ENCODE measurements around the gene ASH1L.
"Not testable (repeated sequence)": the region's sequence is repeated elsewhere in the genome, so short reads cannot be mapped to it uniquely, and the experiment has no call there.

ASH1L gene, protein sequence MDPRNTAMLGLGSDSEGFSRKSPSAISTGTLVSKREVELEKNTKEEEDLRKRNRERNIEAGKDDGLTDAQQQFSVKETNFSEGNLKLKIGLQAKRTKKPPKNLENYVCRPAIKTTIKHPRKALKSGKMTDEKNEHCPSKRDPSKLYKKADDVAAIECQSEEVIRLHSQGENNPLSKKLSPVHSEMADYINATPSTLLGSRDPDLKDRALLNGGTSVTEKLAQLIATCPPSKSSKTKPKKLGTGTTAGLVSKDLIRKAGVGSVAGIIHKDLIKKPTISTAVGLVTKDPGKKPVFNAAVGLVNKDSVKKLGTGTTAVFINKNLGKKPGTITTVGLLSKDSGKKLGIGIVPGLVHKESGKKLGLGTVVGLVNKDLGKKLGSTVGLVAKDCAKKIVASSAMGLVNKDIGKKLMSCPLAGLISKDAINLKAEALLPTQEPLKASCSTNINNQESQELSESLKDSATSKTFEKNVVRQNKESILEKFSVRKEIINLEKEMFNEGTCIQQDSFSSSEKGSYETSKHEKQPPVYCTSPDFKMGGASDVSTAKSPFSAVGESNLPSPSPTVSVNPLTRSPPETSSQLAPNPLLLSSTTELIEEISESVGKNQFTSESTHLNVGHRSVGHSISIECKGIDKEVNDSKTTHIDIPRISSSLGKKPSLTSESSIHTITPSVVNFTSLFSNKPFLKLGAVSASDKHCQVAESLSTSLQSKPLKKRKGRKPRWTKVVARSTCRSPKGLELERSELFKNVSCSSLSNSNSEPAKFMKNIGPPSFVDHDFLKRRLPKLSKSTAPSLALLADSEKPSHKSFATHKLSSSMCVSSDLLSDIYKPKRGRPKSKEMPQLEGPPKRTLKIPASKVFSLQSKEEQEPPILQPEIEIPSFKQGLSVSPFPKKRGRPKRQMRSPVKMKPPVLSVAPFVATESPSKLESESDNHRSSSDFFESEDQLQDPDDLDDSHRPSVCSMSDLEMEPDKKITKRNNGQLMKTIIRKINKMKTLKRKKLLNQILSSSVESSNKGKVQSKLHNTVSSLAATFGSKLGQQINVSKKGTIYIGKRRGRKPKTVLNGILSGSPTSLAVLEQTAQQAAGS (N-terminal part only)

DNA sequence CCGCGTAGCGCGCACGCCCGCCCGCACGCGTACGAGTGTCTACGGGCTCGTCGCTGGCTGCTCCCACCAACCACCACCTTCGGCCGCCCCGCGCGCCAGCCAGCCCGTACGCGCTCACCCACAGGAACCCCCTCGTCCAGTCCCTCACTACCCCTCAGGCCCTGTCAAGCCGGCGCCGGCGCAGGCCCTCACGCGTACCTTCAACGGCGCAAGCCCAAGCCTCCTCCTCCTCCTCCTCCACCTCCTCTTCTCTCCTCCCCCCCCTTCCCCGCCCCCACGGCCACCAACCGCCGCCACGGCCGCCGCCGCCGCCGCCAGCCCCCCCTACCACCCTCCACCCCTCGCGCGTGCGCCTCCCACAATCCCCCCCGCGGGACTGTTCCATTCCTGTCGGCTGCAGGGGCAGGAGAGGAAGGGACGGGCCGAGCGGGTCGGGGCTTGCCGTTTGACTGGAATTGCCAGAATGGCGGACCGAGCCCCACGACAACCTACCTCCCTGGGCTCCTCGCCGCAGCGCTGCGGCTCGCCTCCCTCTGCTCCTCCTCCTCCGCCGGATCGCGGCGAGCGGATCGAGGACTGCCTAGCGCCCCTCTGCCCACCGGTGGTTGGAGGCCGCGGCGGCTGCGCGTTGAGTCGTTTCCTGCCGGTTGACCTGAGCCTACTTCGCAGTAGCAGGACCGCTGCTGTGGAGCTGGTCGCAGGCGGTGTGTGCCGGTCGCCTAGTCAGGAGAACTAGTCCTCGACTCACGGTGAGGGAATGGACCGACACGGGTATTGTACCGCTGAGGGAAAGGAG is at the start of gene ASH1L:
Gene ASH1L, minus strand, starts transcription at position 223 of the 796 bp plus-strand sequence. CDS start 41,284 bp downstream, outside the sequence.
- peak; percentile 85 to 93 for DNase-seq (ENCODE audit: extremely low read depth in 1 of 2, low read depth in 1 of 2)

DNA sequence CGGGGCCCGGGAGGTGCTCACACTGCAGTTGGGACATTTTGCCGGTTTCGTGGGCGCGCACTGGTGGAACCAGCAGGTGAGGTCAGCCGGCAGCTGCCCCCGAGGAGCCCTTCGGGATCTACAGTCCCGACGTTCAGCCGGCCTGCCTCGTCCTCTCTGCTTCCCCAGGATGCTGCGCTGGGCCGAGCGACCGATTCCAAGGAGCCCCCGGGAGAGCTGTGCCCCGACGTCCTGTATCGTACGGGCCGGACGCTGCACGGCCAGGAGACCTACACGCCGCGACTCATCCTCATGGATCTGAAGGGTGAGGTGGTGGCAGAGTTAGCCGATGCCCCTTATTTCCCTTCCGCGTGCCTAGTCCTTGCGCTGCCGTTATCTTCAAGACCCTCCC is 47.6 kb upstream of the ASH1L start:
- DNase-seq (ENCODE audit: extremely low read depth in 1 of 2, low read depth in 1 of 2), result not testable (repeated sequence)

DNA sequence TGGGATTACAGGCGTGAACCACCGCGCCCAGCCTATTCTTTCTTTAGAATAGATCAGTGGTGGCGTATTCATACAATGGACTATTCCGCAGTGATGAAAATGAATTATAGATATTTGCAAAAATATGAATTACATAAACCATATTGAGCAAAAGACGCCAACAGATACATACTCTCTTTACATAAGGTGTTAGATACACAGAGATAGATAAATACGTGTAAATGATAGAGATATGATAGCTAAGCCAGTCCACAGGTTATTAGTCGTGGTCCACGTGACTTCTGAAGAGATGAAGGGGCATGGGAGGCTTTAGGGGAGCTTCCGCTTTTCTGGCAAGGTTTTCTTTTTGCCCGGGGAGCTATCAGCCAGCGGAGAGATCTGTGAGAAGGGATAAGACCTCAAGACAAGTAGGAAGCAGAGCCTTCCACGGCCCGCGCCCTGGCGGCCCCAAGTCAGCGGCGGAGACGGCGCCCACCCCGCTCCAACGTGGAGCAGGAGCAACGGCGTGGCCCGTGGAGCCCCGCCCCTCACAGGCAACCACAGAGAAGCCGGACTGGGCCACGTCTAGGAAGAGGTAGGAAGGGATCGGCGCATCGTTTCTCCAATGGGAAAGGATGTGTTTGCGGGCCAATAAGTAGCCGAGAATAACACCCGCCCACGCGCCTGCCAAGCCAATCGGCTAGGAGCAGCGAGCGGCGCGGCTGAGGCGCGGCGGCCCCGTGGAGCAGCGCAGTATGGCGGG is 47.1 kb upstream of the ASH1L start, which contains the start of gene MSTO1:
Gene MSTO1, plus strand, starts transcription at position 704 of the 742 bp plus-strand sequence. Its CDS starts 31 bp downstream, at position 735.
- DNase-seq (ENCODE audit: extremely low read depth in 1 of 2, low read depth in 1 of 2), result peak; percentile 84 to 87

DNA sequence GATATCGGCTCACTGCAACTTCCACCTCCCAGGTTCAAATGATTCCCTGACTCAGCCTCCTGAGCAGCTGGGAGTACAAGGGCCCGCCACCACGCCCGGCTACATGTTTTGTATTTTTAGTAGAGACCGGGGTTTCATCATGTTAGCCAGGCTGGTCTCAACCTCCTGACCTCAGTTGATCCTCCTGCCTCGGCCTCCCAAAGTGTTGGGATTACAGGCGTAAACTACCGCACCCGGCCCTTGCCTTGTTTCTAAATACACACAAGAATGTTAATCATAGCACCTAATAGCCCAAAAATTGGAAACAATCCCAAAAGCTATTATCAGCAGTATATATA is 46.3 kb upstream of the ASH1L start:
- no peak for DNase-seq (ENCODE audit: extremely low read depth in 1 of 2, low read depth in 1 of 2)

DNA sequence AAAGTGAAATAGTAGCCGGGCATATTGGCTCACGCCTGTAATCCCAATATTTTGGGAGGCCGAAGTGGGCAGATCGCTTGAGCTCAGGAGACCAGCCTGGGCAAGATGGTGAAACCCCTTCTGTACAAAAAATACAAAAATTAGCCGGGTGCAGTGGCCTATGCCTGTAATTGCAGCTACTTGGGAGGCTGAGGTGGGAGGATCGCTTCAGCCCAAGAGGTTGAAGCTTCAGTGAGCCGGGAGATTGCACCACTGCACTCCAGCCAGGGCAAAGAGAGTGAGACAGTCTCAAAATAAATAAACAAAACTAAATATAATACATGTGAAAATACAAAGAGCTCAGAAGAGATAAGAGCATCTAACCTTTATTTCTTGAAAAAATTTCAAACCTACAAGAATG is 45.1 kb upstream of the ASH1L start:
- DNase-seq (ENCODE audit: extremely low read depth in 1 of 2, low read depth in 1 of 2), result no peak

DNA sequence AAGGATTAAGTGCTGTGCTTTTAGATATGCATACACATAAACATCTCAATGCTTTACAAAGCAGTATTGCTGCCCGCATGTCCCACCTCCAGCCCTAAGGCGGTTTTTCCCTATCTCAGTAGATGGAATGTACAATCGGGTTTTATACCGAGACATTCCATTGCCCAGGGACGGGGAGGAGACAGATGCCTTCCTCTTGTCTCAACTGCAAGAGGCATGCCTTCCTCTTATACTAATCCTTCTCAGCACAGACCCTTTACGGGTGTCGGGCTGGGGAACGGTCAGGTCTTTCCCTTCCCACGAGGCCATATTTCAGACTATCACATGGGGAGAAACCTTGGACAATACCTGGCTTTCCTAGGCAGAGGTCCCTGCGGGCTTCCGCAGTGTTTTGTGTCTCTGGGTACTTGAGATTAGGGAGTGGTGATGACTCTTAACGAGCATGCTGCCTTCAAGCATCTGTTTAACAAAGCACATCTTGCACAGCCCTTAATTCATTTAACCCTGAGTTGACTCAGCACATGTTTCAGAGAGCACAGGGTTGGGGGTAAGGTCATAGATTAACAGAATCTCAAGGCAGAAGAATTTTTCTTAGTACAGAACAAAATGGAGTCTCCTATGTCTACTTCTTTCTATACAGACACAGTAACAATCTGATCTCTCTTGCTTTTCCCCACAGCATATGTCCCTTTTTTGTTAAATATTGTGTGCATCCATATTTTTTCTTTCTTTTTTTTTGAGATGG is 37.4 kb upstream of the ASH1L start:
- not testable (repeated sequence) for DNase-seq (ENCODE audit: extremely low read depth in 1 of 2, low read depth in 1 of 2)

DNA sequence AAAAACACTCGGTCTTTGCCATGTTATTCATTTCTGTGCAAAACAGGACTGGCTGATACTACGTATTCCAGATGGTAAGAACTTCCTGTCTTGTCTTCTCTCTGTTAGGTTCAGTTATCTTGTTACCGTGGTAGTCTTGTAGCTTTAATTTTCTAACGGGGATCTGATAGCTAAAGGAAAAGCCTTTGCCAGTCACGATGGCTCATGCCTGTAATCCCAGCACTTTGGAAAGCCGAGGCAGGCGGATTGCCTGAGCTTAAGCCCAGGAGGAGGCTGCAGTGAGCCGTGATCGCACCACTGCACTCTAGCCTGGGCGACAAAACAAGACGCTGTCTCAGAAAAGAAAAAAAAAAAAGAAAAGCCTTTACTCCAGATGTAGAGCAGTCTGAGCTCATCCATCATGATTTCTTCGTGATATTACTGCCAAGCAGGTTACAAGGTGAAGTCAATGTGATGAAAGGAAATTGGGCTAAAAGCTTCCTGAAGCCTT is 36.3 kb upstream of the ASH1L start:
- DNase-seq (ENCODE audit: extremely low read depth in 1 of 2, low read depth in 1 of 2), result no peak

DNA sequence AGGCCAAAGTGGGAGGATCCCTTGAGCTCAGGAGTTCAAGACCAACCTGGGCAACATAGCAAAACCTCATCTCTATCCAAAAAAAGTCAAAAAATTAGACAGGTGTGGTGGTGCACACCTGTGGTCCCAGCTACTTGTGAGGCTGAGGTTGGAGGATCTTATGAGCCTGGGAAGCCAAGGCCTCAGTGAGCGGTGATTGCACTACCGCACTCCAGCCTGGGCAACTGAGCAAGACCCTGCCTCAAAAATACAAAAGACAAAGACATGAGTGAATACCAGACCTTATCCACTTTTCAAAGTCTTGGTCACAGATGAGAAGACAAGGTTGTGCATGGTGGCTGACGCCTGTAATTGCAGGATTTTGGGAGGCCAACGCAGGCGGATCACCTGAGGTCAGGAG is 34.3 kb upstream of the ASH1L start:
- DNase-seq (ENCODE audit: extremely low read depth in 1 of 2, low read depth in 1 of 2), result no peak

DNA sequence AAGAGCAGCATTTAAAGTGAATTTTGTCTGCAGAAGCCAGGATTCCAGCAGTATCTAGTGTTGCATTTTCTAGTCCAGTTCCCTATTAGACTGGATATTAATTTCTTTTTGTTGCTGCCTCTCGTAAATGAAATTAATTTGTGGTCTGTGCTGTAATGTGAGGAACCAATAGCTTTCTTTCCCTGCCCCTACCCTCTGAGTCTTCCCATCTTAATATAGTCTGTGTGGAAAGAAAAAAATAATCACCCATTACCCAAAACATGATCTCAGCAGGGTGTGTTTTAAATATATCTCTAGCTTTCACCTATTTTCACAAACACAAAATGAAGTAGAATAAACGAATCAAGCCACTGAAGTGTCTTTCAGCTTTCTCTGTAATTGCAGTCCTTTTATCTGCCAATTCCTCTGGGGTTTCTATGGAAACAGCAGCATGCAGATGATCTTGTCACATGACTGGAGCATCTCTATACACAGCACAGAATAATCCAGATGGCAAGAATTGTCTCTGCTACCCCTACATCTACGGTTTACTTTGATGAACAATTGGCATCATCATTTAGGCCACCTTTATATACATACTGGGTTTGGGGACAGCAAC is 33.4 kb upstream of the ASH1L start:
- not testable (repeated sequence) for DNase-seq (ENCODE audit: extremely low read depth in 1 of 2, low read depth in 1 of 2)

DNA sequence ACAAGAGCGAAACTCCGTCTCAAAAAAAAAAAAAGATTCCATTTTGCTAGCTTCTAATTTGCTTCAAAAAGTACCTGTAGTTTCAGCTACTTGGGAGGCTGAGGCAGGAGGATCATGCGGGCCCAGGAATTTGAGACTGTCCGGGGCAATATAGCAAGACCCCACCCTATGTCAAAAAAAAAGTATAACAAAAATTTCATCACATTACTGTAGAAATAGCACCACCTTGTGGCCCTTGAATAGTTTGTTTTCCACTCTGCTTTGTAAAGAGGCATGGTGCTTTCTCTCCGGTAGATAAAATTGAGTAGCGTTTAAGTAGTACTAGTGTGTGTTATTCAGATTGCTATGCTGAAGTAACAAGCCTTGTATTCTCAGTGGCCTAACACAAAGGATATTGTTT is 29.2 kb upstream of the ASH1L start:
- no peak for DNase-seq (ENCODE audit: extremely low read depth in 1 of 2, low read depth in 1 of 2)

DNA sequence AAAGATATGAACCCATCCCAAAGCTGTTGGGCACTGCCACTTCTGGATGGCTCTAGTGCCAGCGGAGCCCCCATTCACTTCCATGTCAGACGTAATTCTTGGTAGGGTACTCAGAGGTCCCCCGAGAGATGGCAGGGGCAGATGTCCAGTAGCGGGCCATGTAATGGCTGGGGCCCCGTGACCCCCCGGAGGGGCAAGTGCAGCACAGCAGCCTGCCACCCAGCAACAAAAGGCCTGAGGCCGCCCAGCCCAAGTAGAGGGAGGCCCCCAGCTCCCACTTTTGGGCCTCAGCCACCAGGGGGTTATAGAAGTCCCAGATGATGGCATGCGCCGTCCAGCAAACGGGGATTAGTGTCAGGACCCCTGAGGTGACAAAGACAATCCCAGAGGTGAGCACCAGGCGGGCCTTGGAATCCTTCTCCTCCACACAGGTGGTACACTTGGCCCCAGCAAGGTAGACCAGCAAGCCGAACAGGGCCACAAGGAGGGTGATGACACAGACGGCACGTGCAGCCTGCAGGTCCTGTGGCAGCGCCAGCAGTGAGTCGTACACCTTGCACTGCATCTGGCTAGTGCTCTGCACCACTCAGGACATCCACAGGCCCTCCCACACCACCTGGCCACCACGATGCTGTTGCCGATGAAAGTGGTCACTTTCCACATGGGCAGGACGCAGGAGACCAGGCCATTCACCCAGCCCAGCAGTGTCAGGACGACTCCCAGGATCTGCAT is 28.1 kb upstream of the ASH1L start:
- DNase-seq (ENCODE audit: extremely low read depth in 1 of 2, low read depth in 1 of 2), result not testable (repeated sequence)

DNA sequence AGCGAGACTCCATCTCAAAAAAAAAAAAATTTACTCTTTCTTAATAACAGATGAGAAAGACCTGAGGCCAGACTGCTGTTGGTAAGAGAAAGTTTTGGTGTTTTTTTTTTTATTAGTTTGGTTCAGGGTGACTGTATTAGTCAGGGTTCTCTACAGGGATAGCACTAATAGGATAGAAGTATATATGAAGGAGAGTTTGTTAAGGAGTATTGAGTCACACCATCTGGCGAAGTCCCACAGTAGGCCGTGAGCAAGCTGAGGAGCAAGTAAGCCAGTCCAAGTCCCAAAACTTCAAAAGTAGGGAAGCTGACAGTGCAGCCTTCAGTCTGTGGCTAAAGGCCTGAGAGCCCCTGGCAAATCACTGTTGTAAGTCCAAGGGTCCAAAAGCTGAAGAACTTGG is 26.7 kb upstream of the ASH1L start:
- not testable (repeated sequence) for DNase-seq (ENCODE audit: extremely low read depth in 1 of 2, low read depth in 1 of 2)

DNA sequence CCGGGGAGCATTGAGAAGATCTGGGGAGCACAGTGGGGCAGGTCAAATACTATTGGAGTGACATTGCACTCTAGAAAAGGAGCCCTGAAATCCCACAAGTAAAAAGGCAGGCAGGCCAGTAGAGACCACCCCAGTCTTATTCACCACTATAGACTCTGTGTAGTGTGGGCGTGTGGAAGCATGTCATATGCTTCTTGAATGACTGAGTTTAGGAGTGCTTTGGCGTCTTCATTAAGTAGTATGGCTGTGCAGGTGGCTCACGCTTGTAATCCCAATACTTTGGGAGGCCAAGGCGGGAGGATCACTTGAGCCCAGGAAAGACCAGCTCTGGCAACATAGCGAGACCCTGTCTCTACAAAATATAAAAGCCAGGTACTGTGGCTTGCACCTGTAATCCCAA is 21.2 kb upstream of the ASH1L start:
- DNase-seq (ENCODE audit: extremely low read depth in 1 of 2, low read depth in 1 of 2), result not testable (repeated sequence)

DNA sequence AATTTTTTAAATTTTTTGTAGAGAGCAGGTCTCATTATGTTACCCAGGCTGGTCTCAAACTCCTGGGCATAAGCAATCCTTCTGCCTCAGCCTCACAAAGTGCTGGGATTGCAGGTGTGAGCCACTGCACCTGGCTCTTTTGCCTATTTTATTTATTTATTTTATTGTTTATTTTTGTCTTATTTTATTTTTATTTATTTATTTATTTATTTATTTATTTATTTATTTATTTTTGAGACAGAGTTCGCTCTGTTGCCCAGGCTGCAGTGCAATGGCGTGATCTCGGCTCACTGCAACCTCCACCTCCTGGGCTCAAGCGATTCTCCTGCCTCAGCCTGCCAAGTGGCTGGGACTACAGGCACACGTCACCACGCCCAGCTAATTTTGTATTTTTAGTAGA is 13.0 kb upstream of the ASH1L start:
- DNase-seq (ENCODE audit: extremely low read depth in 1 of 2, low read depth in 1 of 2), result not testable (repeated sequence)

DNA sequence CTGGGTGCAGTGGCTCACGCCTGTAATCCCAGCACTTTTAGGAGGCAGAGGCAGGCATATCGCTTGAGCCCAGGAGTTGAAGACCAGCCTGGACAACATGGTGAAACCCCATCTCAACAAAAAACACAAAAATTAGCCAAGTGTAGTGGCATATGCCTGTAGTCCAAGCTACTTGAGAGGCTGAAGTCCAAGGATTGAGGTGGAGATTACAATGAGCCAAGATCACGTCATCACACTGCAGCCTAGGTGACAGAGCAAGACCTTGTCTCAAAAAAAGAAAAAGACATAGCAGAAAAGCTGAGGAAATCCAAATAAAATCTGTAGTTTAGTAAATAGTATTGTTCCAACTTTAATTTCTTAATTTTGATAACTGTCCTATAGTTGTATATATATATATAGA is 11.5 kb upstream of the ASH1L start:
- DNase-seq (ENCODE audit: extremely low read depth in 1 of 2, low read depth in 1 of 2), result no peak

DNA sequence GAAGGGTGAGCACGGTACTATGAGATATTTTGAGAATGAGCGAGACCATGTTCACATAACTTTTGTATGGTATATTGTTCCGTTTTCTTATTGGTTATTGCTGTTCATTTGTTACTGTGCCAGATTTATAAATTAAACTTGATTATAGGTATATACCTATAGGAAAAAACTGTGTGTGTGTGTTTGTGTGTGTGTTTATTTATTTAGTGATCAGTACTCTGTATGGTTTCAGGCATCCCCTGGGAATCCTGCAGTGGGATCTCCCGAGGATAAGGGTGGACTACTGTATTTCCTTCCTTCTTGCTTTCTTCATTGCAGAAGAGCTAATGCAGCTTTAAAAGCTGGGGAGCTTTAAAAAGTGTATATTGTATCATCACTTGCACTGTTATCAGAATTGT is 8.0 kb upstream of the ASH1L start:
- no peak for DNase-seq (ENCODE audit: extremely low read depth in 1 of 2, low read depth in 1 of 2)

DNA sequence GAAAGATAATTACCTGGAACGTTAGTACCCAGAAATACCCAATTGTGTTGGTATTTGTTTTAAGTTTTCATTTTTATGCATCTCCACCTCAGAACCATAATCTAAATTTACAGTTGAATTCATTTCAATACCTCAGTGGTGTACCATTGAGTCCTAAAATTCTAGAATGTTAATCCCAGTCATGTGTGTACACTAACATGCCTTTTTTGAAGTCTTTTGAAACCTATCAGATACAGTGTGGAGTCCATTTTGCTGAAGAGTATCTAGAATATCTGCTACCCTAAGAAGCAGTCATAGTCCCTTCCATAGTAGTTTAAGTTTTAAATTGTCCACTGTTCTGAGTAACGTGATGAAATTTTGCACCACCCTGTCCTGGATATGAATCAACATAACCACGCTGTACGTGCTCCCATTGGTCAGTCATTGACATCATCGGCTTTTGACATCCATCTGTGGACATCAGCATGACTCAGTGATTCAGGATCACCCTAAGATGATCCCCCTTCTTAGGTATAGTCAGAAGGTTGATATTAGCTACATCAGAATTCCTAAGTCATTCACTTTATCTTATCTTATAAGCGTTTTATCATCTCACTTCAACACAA is 7.5 kb upstream of the ASH1L start:
- DNase-seq (ENCODE audit: extremely low read depth in 1 of 2, low read depth in 1 of 2), result no peak

Data from activated CD8-positive, alpha-beta memory T cell treated with anti-CD3 and anti-CD28 coated beads for 1 hour (primary cell).